Peyer's patch (tissue), 4 donors: ENCODE measurements around the gene SGMS2. TPM values are rescaled to one million over a fixed set of nuclear protein-coding genes. Genes with fewer than 3 reads are reported as not detected.
A peak's percentile ranks its signal among the peaks of the same experiment; 100 is the strongest.

ENCODE experiments used
- DNase-seq, 3 donors: peaks; one replicate each; pipeline ENCODE4 v3.0.0-alpha.2; 2017 to 2019
- H3K27ac ChIP-seq, 4 donors: fragments of 200-600 bp; sonication (generic); one replicate each; pipeline ENCODE4 v1.5.1; 2016 to 2019
- H3K27me3 ChIP-seq, 2 donors: fragments of 200-600 bp; sonication (generic); one replicate each; pipeline ENCODE4 v1.5.1; 2019
- H3K36me3 ChIP-seq, 3 donors: fragments of 200-600 bp; sonication (generic); one replicate each; pipeline ENCODE4 v1.5.1; 2016 to 2019
- H3K4me1 ChIP-seq, 4 donors: fragments of 200-600 bp; sonication (generic); one replicate each; pipeline ENCODE4 v1.5.1; 2016 to 2019
- H3K4me3 ChIP-seq, 4 donors: fragments of 200-600 bp; sonication (generic); 1 replicate in 3 of 4; 2 replicates in 1 of 4; pipeline ENCODE4 v1.5.1; 2016 to 2019; ENCODE audit warnings: mild to moderate bottlenecking in 1 of 4
- H3K9me3 ChIP-seq, 4 donors: fragments of 200-600 bp; sonication (generic); one replicate each; pipeline ENCODE4 v1.5.1; 2016 to 2019; ENCODE audit warnings: mild to moderate bottlenecking in 1 of 4
- CTCF ChIP-seq, 6 experiments: fragments of 450-650 bp in 4 of 6; fragments of 200-600 bp in 2 of 6; sonication (generic) in 1 of 6; IDR thresholded peaks; one replicate each; pipeline ENCODE4 v1.5.1; 2017 to 2019; ENCODE audit warnings: antibody characterized with exemption in 6 of 6, mild to moderate bottlenecking in 3 of 6, moderate library complexity in 1 of 6
- POLR2A ChIP-seq, 2 donors: fragments of 450-650 bp; IDR thresholded peaks; one replicate each; pipeline ENCODE4 v1.5.1; 2017; ENCODE audit warnings: antibody characterized with exemption in 2 of 2, mild to moderate bottlenecking in 2 of 2, moderate library complexity in 2 of 2
- total RNA-seq, 4 donors: library from RNA; depleted of rRNA; stranded (reverse); fragments of >200 nt; gene quantifications; one replicate each; pipeline ENCODE4 v1.1.0, GENCODE V29; 2016

The SGMS2 gene
- total RNA-seq, 4 donors from 2014 or later, result 40.4 to 350 (median 254) TPM

DNA sequence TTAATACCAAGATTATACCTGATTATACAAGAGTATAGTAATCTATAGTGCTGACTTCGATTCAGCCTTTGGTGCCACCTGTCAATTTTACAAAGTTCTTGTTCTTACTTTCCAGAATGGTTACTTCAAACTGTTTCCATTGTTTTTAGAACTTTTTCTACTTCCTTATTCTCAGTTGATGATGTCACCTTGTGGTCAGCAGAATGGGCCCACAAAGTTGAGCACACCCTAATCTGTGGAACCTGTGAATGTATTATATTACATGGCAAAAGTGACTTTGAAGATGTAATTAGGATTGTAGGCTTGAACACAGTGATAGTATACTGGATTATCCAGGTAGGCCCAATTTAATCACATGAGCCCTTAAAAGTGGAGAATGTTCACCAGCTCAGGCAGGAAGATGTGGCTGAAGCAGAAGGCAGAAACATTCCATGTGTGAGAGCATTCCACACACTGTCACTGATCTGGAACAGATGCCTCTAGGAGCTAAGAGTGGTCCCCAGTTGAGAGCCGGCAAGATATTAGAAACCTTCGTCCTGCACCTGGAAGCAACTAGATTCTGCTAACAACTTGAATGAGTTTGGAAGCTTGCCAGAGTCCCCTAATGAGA is 6.3 kb upstream of the SGMS2 start:
- H3K36me3 ChIP-seq, result no peaks in the 10 kb centered on the region
- TF ChIP-seq POLR2A (IDR thresholded peaks at IDR 0.05), result no peak
- TF ChIP-seq CTCF (IDR thresholded peaks at IDR 0.05), result no peak
- no peak overlapping the region for H3K27ac ChIP-seq
- no peak overlapping the region for H3K4me3 ChIP-seq
- H3K4me1 ChIP-seq, result no peaks in the 10 kb centered on the region
- no peak for DNase-seq
- H3K27me3 ChIP-seq, result no peaks in the 10 kb centered on the region
- no peaks in the 10 kb centered on the region for H3K9me3 ChIP-seq

- H3K4me3 ChIP-seq, result peak overlapping the region; percentile 41 to 92 (median 70)
- TF ChIP-seq CTCF (IDR thresholded peaks at IDR 0.05), result no peak
- no peak for TF ChIP-seq POLR2A (IDR thresholded peaks at IDR 0.05)
Observed at GRCh38 chr4:107823870-107824349, 822 bp upstream of the SGMS2 start.

DNA sequence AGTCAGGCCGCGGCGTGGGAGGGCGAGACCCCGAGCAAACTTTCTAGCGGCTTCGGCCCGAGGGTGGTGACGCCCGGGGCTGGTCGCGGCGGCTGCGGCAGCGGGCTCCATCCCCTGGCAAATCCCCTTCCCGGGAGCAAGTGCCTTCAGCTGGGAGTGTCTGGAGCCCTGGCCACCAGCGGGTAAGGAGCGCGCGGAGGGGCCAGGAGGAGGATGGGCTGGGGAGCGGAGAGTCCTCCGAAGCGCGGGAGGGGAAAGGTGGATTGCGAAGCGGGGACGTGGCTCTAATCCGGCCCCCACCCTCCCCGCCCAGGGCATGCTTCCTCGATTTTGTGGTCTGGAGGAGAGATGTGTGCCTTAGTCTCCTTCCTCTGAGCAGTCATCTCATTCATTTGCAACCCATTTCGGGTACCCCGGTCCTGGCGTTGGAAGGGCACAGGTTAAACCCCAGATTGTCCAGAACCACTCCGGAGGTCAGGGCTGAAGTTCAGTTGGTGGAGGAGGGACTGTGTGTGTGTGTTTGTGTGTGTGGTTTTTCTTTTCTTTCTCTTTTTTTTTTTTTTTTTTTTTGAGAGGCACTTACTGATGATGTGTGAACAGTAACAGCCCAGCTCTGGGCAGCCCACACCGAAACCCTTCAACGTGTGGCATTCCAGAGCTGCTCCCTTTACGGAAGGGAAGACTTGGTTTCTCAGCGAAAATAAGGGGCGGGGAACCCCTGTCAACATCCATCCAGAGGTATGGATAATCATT is 516 bp downstream of the SGMS2 start:
- Histone ChIP-seq H3K27me3 (no peaks in the 10 kb centered on the region), H3K27ac (peak overlapping the region; percentile 42 to 99 (median 92)), H3K9me3 (no peaks in the 10 kb centered on the region), H3K4me3 (peak overlapping the region; percentile 41 to 92 (median 70)), H3K36me3 (no peaks in the 10 kb centered on the region), H3K4me1 (no peaks in the 10 kb centered on the region)
- TF ChIP-seq CTCF (IDR thresholded peaks at IDR 0.05) (peak in 1 of 6 experiments; percentile 1), POLR2A (IDR thresholded peaks at IDR 0.05) (peak in 1 of 2 donors; percentile 30)
- DNase-seq, result peak in 1 of 3 donors; percentile 58

More at GRCh38 chr4:107823870-107824349, 822 bp upstream of the SGMS2 start:
- no peak for DNase-seq
- H3K4me1 ChIP-seq, result no peaks in the 10 kb centered on the region
- no peaks in the 10 kb centered on the region for H3K36me3 ChIP-seq
- no peaks in the 10 kb centered on the region for H3K27me3 ChIP-seq
- no peaks in the 10 kb centered on the region for H3K9me3 ChIP-seq
- H3K27ac ChIP-seq, result peak overlapping the region in 3 of 4 donors; percentile 87 to 99 (median 98)

- Histone ChIP-seq H3K36me3 (no peaks in the 10 kb centered on the region), H3K9me3 (no peaks in the 10 kb centered on the region), H3K4me3 (peak overlapping the region in 3 of 4 donors; percentile 55 to 92 (median 84)), H3K27me3 (no peaks in the 10 kb centered on the region), H3K4me1 (no peaks in the 10 kb centered on the region), H3K27ac (peak overlapping the region in 3 of 4 donors; percentile 87 to 99 (median 98))
- TF ChIP-seq POLR2A (IDR thresholded peaks at IDR 0.05) (peak; percentile 47 to 79), CTCF (IDR thresholded peaks at IDR 0.05) (no peak)
- DNase-seq, result no peak
Observed at GRCh38 chr4:107826421-107826980, 1.8 kb downstream of the SGMS2 start.

DNA sequence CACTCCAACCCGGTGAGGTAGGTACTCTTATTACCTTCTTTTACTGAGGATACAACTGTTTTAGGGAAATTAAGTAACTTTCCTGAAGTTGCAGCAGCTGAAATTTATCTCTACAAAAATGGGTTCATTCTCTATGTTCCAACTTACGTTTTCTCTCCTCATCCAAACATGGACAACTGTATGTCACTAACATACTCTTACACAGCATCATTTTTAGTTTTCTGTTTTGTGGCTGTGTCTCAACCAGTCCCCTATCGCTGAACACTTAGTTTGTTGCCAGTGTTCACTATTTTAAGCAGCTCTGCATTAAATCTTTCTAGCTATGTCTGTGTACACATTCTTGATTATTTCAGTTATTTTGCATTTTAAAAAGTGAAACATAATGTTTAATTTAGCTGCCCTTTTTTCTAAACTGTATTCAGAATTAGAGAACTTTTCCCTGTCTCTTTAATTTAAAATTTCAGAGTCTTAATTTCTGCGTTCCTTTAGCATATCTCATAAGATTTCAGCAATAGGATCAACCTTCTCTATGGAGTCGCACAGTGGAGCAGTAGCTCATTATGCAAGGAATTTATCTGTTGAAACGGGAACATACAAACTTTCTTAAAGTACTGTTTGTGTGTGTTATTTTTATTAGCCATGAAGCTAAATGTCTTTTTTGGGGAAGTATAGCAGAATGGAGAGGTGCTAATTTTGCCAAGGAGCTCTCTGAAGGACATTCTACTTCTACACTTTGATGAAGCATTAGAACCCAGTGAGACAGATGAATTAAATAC is 3.8 kb downstream of the SGMS2 start:
- TF ChIP-seq POLR2A (IDR thresholded peaks at IDR 0.05) (no peak), CTCF (IDR thresholded peaks at IDR 0.05) (no peak)
- no peak overlapping the region for H3K4me3 ChIP-seq
- H3K27ac ChIP-seq, result no peak overlapping the region
- no peaks in the 10 kb centered on the region for H3K27me3 ChIP-seq
- H3K9me3 ChIP-seq, result no peaks in the 10 kb centered on the region
- DNase-seq, result no peak
- H3K4me1 ChIP-seq, result no peaks in the 10 kb centered on the region
- no peaks in the 10 kb centered on the region for H3K36me3 ChIP-seq
